ENCODE measurements around the gene RAF1.

The RAF1 gene

DNA sequence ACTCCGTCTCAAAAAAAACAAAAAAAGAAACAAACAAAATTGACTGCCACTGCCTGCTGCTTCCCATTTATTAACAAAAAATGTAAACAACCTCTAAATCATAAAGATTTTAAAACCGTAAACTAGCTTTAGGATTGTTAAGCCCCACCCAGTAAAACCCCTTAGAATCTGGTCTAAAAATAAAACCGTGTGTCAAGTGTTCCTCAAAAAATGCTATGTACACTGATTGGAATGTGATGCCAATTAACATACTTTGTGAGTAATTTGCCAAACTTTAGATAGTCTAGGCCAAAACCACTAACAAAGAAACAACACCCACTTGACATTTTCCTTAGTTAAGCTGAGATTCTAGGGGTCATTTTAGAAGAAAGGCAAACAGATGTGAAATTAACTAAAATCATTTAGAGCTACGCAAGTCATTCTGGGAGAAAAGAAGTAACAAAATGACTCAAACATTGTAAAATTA lies 5.3 kb downstream of the RAF1 start:
- DNase-seq (ENCODE audit: low spot score), result no peak
- TF ChIP-seq CTCF (IDR thresholded peaks at IDR 0.05; ENCODE audit: extremely low read depth, insufficient read depth, missing control alignments), result no peak
- in situ Hi-C loops (cut with MboI; ENCODE audit: low pct_unique_long_range_greater_than_20kb, low sequenced_read_pairs, unreplicated experiment), result no loop called here

GRCh38 chr3:12656850-12657249 lies 7.1 kb downstream of the RAF1 start:
- no peak for DNase-seq (ENCODE audit: low spot score)
- TF ChIP-seq CTCF (IDR thresholded peaks at IDR 0.05; ENCODE audit: extremely low read depth, insufficient read depth, missing control alignments), result no peak
- in situ Hi-C loops (cut with MboI; ENCODE audit: low pct_unique_long_range_greater_than_20kb, low sequenced_read_pairs, unreplicated experiment), result no loop called here

GRCh38 chr3:12656193-12656592 lies 7.7 kb downstream of the RAF1 start:
- in situ Hi-C loops (cut with MboI; ENCODE audit: low pct_unique_long_range_greater_than_20kb, low sequenced_read_pairs, unreplicated experiment), result no loop called here
- no peak for DNase-seq (ENCODE audit: low spot score)
- no peak for TF ChIP-seq CTCF (IDR thresholded peaks at IDR 0.05; ENCODE audit: extremely low read depth, insufficient read depth, missing control alignments)

- in situ Hi-C loops (cut with MboI; ENCODE audit: low pct_unique_long_range_greater_than_20kb, low sequenced_read_pairs, unreplicated experiment), result no loop called here
- no peak for TF ChIP-seq CTCF (IDR thresholded peaks at IDR 0.05; ENCODE audit: extremely low read depth, insufficient read depth, missing control alignments)
- no peak for DNase-seq (ENCODE audit: low spot score)
Measured at GRCh38 chr3:12655701-12656100, 8.2 kb downstream of the RAF1 start.

DNA sequence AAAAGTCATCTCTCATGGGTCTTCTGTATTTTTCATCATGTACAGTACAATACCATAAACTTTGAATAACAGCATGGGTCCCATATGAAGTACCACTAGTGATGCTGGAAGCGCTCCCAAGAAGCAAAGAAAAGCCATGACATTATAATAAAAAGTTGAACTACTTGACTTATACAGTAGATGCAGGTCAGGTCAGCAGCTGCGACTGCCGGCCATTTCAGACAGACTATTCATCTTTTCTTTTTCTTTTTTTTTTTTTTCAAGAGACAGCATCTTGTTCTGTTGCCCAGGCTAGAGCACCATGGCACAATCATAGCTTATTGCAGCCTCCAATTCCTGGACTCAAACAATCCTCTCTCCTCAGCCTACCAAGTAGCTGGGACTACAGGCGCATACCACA lies 10.2 kb downstream of the RAF1 start:
- DNase-seq (ENCODE audit: low spot score), result no peak
- TF ChIP-seq CTCF (IDR thresholded peaks at IDR 0.05; ENCODE audit: extremely low read depth, insufficient read depth, missing control alignments), result no peak
- in situ Hi-C loops (cut with MboI; ENCODE audit: low pct_unique_long_range_greater_than_20kb, low sequenced_read_pairs, unreplicated experiment), result no loop called here

- no peak for TF ChIP-seq CTCF (IDR thresholded peaks at IDR 0.05; ENCODE audit: extremely low read depth, insufficient read depth, missing control alignments)
- in situ Hi-C loops (cut with MboI; ENCODE audit: low pct_unique_long_range_greater_than_20kb, low sequenced_read_pairs, unreplicated experiment), result no loop called here
- no peak for DNase-seq (ENCODE audit: low spot score)
Measured at GRCh38 chr3:12648384-12648959, 15.4 kb downstream of the RAF1 start.

Data from GM13977 (cell line).